Gastrocnemius medialis (tissue), 4 donors: ENCODE results near the gene MEF2B.

Experiments used
- POLR2A ChIP-seq, 2 donors: fragments of 450-650 bp; IDR thresholded peaks; one replicate each; pipeline ENCODE4 v1.6.1; 2017; ENCODE audit warnings: antibody characterized with exemption in 2 of 2, mild to moderate bottlenecking in 2 of 2, moderate library complexity in 2 of 2
- TF ChIP-seq, protein P1 (sequence below), 5 experiments: fragments of 450-650 bp in 3 of 5; fragments of 200-600 bp in 2 of 5; sonication (generic) in 2 of 5; IDR thresholded peaks in 4 of 5; conservative IDR thresholded peaks in 1 of 5; 1 replicate in 4 of 5; 2 replicates in 1 of 5; pipeline ENCODE4 v1.5.1; 2016 to 2019; ENCODE audit warnings: antibody characterized with exemption in 5 of 5, mild to moderate bottlenecking in 3 of 5, moderate library complexity in 3 of 5

DNA sequence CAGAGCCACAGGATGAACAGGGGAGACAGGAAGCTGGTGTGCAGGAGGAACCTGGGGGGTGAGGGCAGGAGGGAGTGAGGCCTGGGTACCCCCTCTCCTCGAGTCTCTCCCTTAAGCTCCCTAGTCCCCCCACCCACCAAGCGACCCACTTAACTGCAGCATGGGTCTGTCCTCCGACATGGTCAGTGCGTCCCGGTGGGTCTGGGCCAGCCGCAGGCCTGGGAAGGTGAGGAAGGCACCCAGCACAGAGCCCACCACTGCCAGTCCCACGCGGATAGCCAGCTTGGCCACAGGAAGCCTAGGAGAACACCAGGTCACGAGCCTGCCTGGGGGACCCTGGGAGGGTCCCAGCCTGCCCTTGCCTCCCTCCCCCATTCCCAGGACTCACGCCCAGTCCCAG lies 48.7 kb downstream of the MEF2B start:
- no peak for TF ChIP-seq POLR2A (IDR thresholded peaks at IDR 0.05)
- TF ChIP-seq, protein P1, sequence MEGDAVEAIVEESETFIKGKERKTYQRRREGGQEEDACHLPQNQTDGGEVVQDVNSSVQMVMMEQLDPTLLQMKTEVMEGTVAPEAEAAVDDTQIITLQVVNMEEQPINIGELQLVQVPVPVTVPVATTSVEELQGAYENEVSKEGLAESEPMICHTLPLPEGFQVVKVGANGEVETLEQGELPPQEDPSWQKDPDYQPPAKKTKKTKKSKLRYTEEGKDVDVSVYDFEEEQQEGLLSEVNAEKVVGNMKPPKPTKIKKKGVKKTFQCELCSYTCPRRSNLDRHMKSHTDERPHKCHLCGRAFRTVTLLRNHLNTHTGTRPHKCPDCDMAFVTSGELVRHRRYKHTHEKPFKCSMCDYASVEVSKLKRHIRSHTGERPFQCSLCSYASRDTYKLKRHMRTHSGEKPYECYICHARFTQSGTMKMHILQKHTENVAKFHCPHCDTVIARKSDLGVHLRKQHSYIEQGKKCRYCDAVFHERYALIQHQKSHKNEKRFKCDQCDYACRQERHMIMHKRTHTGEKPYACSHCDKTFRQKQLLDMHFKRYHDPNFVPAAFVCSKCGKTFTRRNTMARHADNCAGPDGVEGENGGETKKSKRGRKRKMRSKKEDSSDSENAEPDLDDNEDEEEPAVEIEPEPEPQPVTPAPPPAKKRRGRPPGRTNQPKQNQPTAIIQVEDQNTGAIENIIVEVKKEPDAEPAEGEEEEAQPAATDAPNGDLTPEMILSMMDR (IDR thresholded peaks at IDR 0.05 in 4 of 5, conservative IDR thresholded peaks at IDR 0.05 in 1 of 5), result no peak
